SK-N-SH treated with all-trans-retinoic acid at 6 μM for 48 hours (cell line): Measurements from ENCODE around the gene ZBTB7B.

Experiments
- ATAC-seq: fragments of 200-7000 bp; cut with Tn5 transposase; 3 replicates; pipeline ENCODE4 v1.9.1; 2020; ENCODE audit warnings: mild to moderate bottlenecking, moderate library complexity
- ARNTL ChIP-seq: fragments of 450-650 bp; formaldehyde crosslinking; IDR thresholded peaks from 2 replicates; pipeline ENCODE4 v1.5.0; 2020; ENCODE audit warnings: low read depth, mild to moderate bottlenecking, moderate library complexity, borderline replicate concordance
- BACH2 ChIP-seq: fragments of 250-450 bp; sonication (Bioruptor Pico); IDR thresholded peaks from 2 replicates; pipeline ENCODE4 v1.9.0; 2021; ENCODE audit warnings: mild to moderate bottlenecking, borderline replicate concordance
- CSDC2 ChIP-seq: fragments of 250-450 bp; sonication (Bioruptor Pico); IDR thresholded peaks from 2 replicates; pipeline ENCODE4 v1.5.0; 2020; ENCODE audit warnings: mild to moderate bottlenecking, moderate library complexity
- CSRNP3 ChIP-seq: fragments of 250-450 bp; sonication (Bioruptor Pico); IDR thresholded peaks from 2 replicates; pipeline ENCODE4 v1.5.1; 2021; ENCODE audit warnings: mild to moderate bottlenecking, moderate library complexity
- ESRRG ChIP-seq: fragments of 250-450 bp; sonication (Bioruptor Pico); IDR thresholded peaks from 2 replicates; pipeline ENCODE4 v1.6.1; 2021; ENCODE audit warnings: mild to moderate bottlenecking
- GLIS3 ChIP-seq: fragments of 250-450 bp; sonication (Bioruptor Pico); IDR thresholded peaks from 2 replicates; pipeline ENCODE4 v1.5.0; 2020; ENCODE audit warnings: mild to moderate bottlenecking, moderate library complexity
- OSR1 ChIP-seq: fragments of 250-450 bp; sonication (Bioruptor Pico); IDR thresholded peaks from 2 replicates; pipeline ENCODE4 v1.8.0; 2022; ENCODE audit warnings: moderate library complexity, mild to moderate bottlenecking, inconsistent platforms
- PATZ1 ChIP-seq: fragments of 250-450 bp; sonication (Bioruptor Pico); IDR thresholded peaks from 2 replicates; pipeline ENCODE4 v1.8.0; 2020; ENCODE audit warnings: mild to moderate bottlenecking, moderate library complexity, borderline replicate concordance
- PPARA ChIP-seq: fragments of 250-450 bp; sonication (Bioruptor Pico); IDR thresholded peaks from 2 replicates; pipeline ENCODE4 v1.5.0; 2020; ENCODE audit warnings: mild to moderate bottlenecking, borderline replicate concordance
- RARB ChIP-seq: fragments of 250-450 bp; sonication (Bioruptor Pico); IDR thresholded peaks from 2 replicates; pipeline ENCODE4 v1.8.0; 2021; ENCODE audit warnings: mild to moderate bottlenecking, moderate library complexity
- SNAI2 ChIP-seq: fragments of 250-450 bp; sonication (Bioruptor Pico); IDR thresholded peaks from 2 replicates; pipeline ENCODE4 v1.5.0; 2020; ENCODE audit warnings: mild to moderate bottlenecking, moderate library complexity
- TCF4 ChIP-seq: fragments of 250-450 bp; sonication (Bioruptor Pico); IDR thresholded peaks from 2 replicates; pipeline ENCODE4 v1.8.0; 2021; ENCODE audit warnings: mild to moderate bottlenecking, moderate library complexity, borderline replicate concordance
- TOX ChIP-seq: fragments of 250-450 bp; sonication (Bioruptor Pico); IDR thresholded peaks from 2 replicates; pipeline ENCODE4 v1.8.0; 2021; ENCODE audit warnings: mild to moderate bottlenecking, moderate library complexity, borderline replicate concordance
- TSHZ2 ChIP-seq: fragments of 250-450 bp; sonication (Bioruptor Pico); IDR thresholded peaks from 2 replicates; pipeline ENCODE4 v1.5.0; 2020; ENCODE audit warnings: mild to moderate bottlenecking, moderate library complexity
- ZC3H10 ChIP-seq: fragments of 250-450 bp; sonication (Bioruptor Pico); IDR thresholded peaks from 2 replicates; pipeline ENCODE4 v1.5.1; 2021; ENCODE audit warnings: mild to moderate bottlenecking, moderate library complexity
- ZFP3 ChIP-seq: fragments of 250-450 bp; sonication (Bioruptor Pico); IDR thresholded peaks from 2 replicates; pipeline ENCODE4 v1.5.0; 2020; ENCODE audit warnings: mild to moderate bottlenecking, moderate library complexity
- ZFP30 ChIP-seq: fragments of 450-650 bp; formaldehyde crosslinking; IDR thresholded peaks from 2 replicates; pipeline ENCODE4 v1.5.0; 2022; ENCODE audit warnings: mild to moderate bottlenecking, moderate library complexity
- ZNF565 ChIP-seq: fragments of 450-650 bp; formaldehyde crosslinking; conservative IDR thresholded peaks from 2 replicates; pipeline ENCODE4 v1.5.0; 2020; ENCODE audit warnings: low read depth, mild to moderate bottlenecking, moderate library complexity
- ZNF70 ChIP-seq: fragments of 450-650 bp; formaldehyde crosslinking; IDR thresholded peaks from 2 replicates; pipeline ENCODE4 v1.5.0; 2020; ENCODE audit warnings: mild to moderate bottlenecking, moderate library complexity
- ZNF8 ChIP-seq: fragments of 450-650 bp; formaldehyde crosslinking; IDR thresholded peaks from 2 replicates; pipeline ENCODE4 v1.5.0; 2020; ENCODE audit warnings: mild to moderate bottlenecking, moderate library complexity
- TF ChIP-seq, protein P1 (sequence below): fragments of 250-450 bp; sonication (Bioruptor Pico); IDR thresholded peaks from 2 replicates; pipeline ENCODE4 v1.5.1; 2020; ENCODE audit warnings: low read depth, mild to moderate bottlenecking, moderate library complexity
- TF ChIP-seq, protein P2 (sequence below): fragments of 250-450 bp; sonication (Bioruptor Pico); IDR thresholded peaks from 2 replicates; pipeline ENCODE4 v1.8.0; 2021; ENCODE audit warnings: low read depth, mild to moderate bottlenecking, moderate library complexity, borderline replicate concordance

The ZBTB7B gene

GRCh38 chr1:155008015-155008941 lies 5.7 kb downstream of the ZBTB7B start:
- ATAC-seq, result no peak
- TF ChIP-seq ZNF8 (CRISPR knock-in tag), result no peak
- no peak for TF ChIP-seq BACH2 (CRISPR knock-in tag)

DNA sequence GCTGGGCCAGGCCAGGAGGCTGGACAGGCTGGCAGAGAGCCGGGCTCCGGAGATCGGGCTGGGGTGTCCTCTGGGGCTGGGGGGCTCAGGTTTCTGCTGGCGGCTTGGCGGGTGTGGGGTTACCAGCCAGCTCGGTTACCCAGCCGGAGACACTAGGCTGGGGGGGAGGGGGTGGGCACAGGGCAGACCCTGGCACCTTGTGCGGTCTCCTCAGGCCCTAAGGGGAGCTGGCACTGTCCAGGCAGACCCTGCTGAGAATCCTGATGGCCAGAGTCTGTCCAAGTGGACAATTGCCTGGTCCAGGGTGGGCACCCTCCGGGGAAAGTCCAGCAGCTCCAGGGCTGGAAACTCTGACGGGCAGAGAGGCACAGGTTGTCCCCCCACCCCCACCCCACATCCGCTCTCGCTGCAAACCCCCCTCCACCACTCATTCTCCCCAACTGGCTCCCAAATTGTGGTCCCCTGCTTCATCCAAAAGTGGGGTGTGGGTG lies 6.7 kb downstream of the ZBTB7B start:
- TF ChIP-seq PPARA (CRISPR knock-in tag) (no peak), ESRRG (CRISPR knock-in tag) (no peak), GLIS3 (CRISPR knock-in tag) (no peak), ZFP30 (no peak), CSDC2 (CRISPR knock-in tag) (no peak), SNAI2 (CRISPR knock-in tag) (no peak), BACH2 (CRISPR knock-in tag) (no peak), ZNF70 (no peak), ZNF8 (CRISPR knock-in tag) (no peak), RARB (CRISPR knock-in tag) (no peak), ARNTL (CRISPR knock-in tag) (no peak), CSRNP3 (CRISPR knock-in tag) (no peak), ZC3H10 (CRISPR knock-in tag) (no peak), PATZ1 (no peak), TSHZ2 (CRISPR knock-in tag) (no peak), ZFP3 (CRISPR knock-in tag) (no peak), ZNF565 (CRISPR knock-in tag) (no peak), OSR1 (CRISPR knock-in tag) (no peak)
- TF ChIP-seq, protein P1, sequence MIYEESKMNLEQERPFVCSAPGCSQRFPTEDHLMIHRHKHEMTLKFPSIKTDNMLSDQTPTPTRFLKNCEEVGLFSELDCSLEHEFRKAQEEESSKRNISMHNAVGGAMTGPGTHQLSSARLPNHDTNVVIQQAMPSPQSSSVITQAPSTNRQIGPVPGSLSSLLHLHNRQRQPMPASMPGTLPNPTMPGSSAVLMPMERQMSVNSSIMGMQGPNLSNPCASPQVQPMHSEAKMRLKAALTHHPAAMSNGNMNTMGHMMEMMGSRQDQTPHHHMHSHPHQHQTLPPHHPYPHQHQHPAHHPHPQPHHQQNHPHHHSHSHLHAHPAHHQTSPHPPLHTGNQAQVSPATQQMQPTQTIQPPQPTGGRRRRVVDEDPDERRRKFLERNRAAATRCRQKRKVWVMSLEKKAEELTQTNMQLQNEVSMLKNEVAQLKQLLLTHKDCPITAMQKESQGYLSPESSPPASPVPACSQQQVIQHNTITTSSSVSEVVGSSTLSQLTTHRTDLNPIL (CRISPR knock-in tag), result no peak
- ATAC-seq, result no peak

DNA sequence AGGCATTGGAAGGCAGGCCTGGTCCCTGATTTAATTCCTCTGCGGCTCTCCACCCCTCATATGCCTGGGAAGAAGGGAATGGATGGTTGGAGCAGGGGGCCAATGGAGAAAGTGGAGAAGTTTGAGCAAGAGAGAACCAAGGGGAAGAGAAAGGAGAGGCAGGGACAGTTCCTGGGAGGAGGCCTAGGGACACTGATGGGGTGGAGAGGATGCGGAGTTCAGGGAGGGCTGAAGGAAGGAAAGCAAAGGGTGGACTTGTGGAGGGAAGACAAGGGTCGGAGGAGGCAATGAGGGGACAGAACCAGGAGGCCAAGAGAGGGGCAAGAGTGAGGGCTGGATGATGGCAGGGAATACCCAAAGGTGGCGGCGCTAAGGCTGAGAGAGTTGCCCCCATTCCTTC lies 7.1 kb downstream of the ZBTB7B start:
- no peak for ATAC-seq
- TF ChIP-seq TCF4 (CRISPR knock-in tag) (no peak), ZFP3 (CRISPR knock-in tag) (no peak), BACH2 (CRISPR knock-in tag) (no peak), ZC3H10 (CRISPR knock-in tag) (no peak), OSR1 (CRISPR knock-in tag) (no peak), ZNF70 (no peak), SNAI2 (CRISPR knock-in tag) (no peak), RARB (CRISPR knock-in tag) (no peak), ARNTL (CRISPR knock-in tag) (no peak), ZNF8 (CRISPR knock-in tag) (no peak), TOX (no peak), ESRRG (CRISPR knock-in tag) (no peak), CSDC2 (CRISPR knock-in tag) (no peak), CSRNP3 (CRISPR knock-in tag) (no peak), ZFP30 (no peak), TSHZ2 (CRISPR knock-in tag) (no peak)
- TF ChIP-seq, protein P2, sequence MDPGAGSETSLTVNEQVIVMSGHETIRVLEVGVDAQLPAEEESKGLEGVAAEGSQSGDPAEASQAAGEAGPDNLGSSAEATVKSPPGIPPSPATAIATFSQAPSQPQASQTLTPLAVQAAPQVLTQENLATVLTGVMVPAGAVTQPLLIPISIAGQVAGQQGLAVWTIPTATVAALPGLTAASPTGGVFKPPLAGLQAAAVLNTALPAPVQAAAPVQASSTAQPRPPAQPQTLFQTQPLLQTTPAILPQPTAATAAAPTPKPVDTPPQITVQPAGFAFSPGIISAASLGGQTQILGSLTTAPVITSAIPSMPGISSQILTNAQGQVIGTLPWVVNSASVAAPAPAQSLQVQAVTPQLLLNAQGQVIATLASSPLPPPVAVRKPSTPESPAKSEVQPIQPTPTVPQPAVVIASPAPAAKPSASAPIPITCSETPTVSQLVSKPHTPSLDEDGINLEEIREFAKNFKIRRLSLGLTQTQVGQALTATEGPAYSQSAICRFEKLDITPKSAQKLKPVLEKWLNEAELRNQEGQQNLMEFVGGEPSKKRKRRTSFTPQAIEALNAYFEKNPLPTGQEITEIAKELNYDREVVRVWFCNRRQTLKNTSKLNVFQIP (CRISPR knock-in tag), result no peak
